Stimulated activated CD8-positive, alpha-beta memory T cell treated with anti-CD3 and anti-CD28 coated beads, Interleukin-4, amount 100 ng/mL, for 4 hours (primary cell): ENCODE measurements around the gene MARS1.
"Not testable (repeated sequence)": the region's sequence is repeated elsewhere in the genome, so short reads cannot be mapped to it uniquely, and the experiment has no call there.

ENCODE experiments used
- DNase-seq, 2 donors: peaks; one replicate each; pipeline ENCODE4 v3.0.0-alpha.2; 2020; ENCODE audit warnings: low read depth in 2 of 2, low spot score in 1 of 2

The MARS1 gene

DNA sequence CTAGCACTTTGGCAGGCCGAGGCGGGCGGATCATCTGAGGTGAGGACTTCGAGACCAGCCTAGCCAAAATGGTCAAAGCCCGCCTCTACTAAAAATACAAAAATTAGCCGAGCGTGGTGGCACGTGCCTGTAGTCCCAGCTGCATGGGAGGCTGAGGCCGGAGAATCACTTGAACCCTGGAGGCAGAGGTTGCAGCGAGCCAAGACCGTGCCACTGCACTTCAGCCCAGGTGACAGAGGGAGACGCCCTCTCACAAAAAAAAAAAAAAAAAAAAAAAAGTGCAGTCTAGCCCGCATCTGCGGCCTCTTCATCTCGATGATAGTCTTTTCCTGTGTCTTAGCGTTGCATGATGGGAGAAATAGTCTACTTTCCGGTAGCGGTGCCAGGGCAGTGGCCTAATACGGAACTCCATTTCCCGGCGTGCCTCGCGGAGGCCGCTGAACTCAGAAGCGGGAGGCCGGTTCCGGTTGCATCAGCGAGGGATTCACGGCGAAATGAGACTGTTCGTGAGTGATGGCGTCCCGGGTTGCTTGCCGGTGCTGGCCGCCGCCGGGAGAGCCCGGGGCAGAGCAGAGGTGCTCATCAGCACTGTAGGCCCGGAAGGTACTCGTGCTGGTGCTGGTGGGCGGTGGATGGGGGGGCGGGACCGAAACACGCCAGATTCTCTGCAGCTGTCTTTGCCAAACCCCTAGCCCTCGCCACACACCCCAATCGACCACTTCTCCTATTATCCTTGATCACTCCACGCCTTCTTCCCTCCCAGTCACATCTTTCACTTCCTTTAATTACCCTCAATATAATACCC, at the start of gene MARS1:
MARS1 (plus strand) TSS at position 472 of the 805 bp plus-strand sequence; CDS start at position 495, 23 bp downstream.
- DNase-seq = peak; percentile 79 to 87

GRCh38 chr12:57438400-57438799, 49.5 kb upstream of the MARS1 start:
- DNase-seq = no peak

- no peak for DNase-seq
These were observed 48.1 kb upstream of the MARS1 start for GRCh38 chr12:57439762-57440266.

- not testable (repeated sequence) for DNase-seq
These were observed 46.5 kb upstream of the MARS1 start for GRCh38 chr12:57441393-57441792.

DNA sequence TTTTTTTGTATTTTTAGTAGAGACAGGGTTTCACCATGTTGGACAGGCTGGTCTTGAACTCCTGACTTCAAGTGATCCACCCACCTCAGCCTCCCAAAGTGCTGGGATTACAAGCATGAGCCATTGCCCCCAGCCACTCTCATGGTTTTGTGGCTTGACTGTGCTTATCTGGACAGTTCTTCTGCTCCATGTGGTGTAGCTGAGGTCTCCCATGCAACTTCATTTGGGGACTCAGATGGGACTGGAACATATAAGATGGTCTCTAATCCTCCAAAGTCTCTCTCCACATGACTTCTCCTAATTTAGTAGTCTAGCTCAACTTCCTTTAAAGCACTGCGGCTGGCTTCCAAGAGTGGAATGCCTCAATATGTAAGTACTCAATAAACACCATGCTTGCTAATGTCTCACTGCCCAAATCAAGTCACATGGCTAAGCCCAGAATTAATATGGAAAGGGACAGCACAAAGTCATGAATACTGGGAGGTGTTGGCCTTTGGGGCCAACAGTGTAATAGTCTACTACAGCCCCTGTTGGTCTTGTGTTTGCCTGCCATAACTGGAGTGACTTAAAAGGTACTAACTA, 45.9 kb upstream of the MARS1 start:
- DNase-seq = no peak

GRCh38 chr12:57444337-57444736, 43.5 kb upstream of the MARS1 start:
- not testable (repeated sequence) for DNase-seq

DNA sequence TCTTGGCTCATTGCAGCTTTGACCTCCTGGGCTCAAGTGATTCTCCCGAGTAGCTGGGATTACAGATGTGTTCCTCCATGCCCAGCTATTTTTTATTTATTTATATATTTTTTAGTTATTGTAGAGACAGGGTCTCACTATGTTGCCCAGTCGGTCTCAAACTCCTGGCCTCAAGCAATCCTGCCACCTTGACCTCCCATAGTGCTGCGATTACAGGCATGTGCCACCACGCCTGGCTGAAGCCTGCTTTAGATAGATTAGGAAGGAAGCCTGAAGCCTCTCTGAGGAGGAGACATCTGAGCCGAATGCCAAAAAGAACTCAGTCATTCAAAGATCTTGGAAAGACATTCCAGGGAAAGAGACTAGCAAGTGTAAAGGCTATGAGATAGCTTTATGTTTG, 43.1 kb upstream of the MARS1 start:
- no peak for DNase-seq

DNA sequence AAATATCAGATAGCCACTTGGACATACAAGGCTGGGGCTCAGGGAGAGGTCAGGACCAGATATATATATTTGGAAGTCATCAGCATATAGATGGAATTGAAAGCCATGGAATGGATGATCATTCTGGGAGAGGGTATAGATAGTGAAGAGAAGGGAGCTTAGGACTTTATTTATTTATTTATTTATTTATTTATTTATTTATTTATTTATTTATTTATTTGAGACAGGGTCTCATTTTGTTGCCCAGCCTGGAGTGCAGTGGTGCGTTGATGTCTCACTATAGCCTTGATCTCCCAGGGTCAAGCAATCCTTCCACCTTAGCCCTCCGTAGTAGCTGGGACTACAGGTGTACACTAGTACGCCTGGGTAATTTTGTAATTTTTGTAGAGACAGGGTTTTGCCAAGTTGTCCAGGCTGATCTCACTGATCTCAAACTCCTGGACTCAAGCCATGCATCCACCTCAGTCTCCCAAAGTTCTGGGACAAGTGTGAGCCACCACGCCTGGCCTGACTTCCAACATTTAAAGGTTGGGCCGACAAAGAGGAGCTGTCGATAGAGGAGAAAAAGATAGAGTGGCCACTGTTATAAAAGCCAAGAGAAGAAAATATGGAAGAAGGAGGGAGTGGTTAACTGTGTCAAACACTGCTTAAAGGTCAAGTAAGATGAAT, 41.4 kb upstream of the MARS1 start:
- no peak for DNase-seq

DNA sequence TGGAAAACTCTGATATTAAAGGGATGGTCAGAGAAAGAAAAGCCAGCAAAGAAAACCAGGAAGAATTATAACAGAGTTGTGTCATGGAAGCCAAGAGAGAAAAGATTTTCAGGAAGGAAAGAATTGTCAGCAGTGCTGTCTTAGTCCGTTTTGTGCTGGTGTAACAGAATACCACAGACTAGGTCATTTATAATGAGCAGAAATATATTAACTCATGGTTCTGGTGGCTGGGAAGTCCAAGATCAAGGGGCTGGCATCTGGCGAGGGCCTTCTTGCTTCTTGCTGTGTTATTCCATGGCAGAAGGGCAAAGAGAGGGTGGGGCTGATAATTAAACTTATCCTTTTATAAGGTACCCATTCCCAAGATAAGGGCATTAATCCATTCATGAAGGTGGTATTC, 39.2 kb upstream of the MARS1 start:
- no peak for DNase-seq

DNA sequence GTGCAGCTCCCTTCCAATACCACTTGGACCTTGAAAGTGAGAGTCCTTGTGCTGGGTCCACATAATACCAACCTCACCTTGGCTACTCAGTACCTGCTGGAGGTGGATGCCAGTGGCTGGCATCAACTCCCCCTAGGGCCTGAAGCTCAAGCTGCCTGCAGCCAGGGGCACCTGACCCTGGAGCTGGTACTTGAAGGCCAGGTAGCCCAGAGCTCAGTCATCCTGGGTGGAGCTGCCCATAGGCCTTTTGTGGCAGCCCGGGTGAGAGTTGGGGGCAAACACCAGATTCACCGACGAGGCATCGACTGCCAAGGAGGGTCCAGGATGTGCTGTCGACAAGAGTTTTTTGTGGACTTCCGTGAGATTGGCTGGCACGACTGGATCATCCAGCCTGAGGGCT, 38.5 kb upstream of the MARS1 start:
- no peak for DNase-seq

DNA sequence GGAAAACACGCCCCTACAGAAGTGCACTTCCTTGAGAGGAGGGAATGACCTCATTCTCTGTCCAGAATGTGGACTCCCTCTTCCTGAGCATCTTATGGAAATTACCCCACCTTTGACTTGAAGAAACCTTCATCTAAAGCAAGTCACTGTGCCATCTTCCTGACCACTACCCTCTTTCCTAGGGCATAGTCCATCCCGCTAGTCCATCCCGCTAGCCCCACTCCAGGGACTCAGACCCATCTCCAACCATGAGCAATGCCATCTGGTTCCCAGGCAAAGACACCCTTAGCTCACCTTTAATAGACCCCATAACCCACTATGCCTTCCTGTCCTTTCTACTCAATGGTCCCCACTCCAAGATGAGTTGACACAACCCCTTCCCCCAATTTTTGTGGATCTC, 37.8 kb upstream of the MARS1 start:
- DNase-seq = no peak

DNA sequence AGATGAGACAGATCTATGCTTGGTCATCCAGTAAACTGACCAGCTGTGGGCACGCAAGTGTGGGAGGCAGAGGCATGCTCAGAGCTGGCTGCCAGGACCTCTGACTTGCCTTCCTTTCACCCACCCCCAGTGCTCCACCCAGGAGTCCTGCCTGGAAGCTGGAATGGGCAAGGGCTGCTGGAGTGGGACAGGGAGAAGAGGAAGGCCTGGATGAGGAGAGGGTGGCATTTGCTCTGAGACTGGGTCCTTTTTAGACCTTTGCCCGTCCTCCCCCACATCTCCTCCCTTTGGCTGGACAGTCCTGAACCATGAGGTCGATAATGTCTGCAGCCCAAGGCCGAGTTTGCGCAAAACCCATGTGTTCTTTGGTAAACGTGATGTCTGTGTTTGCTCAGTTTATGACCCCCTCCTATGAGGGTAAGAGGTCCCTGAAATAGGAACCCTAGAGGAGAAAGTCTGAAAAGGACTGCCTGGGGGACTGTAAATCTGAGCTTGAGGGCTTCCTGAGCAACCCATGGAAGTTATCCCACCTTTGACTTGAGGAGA, 36.6 kb upstream of the MARS1 start:
- no peak for DNase-seq

- no peak for DNase-seq
These were observed 35.5 kb upstream of the MARS1 start for GRCh38 chr12:57452181-57452936.

GRCh38 chr12:57452937-57453509, 34.8 kb upstream of the MARS1 start:
- no peak for DNase-seq

GRCh38 chr12:57454213-57454565, 33.7 kb upstream of the MARS1 start:
- no peak for DNase-seq

DNA sequence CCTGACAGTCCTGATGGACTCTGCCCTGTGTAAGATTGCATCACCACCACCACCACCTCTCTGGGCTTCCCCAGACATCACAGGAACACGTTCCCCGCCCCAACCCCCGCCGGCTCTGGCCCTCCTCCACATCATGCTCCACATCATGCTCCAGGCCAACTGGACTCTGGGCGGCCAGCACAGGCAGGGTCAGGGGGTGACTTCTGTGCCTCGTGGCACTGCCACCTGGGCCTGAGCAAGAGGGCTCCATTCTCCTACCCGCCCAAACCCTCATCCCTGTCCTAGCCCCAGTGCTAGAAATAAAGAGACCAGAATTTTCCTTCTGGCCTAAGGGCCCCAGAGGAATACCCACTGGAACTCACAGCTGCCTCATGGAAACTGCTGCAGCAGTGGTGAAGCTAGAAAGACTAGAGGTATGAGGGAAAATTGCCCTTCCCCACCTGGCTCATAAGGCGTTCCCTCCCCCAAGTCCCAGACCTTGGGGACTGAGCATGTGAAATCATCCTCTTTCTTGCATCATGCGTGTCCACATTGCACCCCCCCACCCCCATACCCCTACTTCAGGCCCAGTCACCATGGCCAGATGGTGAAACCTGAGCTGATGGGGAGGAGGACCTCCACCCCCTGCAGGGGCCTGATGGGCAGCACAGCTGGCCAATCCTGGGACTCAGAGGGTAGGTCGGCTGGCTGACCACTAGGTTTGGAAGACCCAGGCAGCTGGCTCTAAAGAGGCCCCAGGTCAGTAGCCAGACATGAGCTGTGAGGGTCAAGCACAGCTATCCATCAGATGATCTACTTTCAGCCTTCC, 33.1 kb upstream of the MARS1 start, which contains the start of gene INHBE:
INHBE (plus strand) TSS at position 742 of the 808 bp plus-strand sequence. CDS start 230 bp downstream, outside the sequence.
- no peak for DNase-seq

DNA sequence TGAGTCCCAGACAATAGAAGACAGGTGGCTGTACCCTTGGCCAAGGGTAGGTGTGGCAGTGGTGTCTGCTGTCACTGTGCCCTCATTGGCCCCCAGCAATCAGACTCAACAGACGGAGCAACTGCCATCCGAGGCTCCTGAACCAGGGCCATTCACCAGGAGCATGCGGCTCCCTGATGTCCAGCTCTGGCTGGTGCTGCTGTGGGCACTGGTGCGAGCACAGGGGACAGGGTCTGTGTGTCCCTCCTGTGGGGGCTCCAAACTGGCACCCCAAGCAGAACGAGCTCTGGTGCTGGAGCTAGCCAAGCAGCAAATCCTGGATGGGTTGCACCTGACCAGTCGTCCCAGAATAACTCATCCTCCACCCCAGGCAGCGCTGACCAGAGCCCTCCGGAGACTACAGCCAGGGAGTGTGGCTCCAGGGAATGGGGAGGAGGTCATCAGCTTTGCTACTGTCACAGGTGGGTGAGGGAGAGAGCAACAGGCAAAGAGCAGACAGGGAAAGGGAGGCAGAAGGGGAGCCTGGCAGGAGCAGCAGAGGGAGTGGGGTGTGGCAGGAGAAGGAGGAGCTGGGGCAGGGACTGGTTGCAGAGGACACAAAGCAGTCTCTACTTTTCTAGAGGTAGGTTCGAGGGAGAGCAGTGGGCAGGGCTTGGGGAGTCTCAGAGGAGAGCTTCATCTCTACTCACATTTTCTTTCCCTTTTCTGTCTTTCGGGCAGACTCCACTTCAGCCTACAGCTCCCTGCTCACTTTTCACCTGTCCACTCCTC, 32.3 kb upstream of the MARS1 start:
- no peak for DNase-seq

DNA sequence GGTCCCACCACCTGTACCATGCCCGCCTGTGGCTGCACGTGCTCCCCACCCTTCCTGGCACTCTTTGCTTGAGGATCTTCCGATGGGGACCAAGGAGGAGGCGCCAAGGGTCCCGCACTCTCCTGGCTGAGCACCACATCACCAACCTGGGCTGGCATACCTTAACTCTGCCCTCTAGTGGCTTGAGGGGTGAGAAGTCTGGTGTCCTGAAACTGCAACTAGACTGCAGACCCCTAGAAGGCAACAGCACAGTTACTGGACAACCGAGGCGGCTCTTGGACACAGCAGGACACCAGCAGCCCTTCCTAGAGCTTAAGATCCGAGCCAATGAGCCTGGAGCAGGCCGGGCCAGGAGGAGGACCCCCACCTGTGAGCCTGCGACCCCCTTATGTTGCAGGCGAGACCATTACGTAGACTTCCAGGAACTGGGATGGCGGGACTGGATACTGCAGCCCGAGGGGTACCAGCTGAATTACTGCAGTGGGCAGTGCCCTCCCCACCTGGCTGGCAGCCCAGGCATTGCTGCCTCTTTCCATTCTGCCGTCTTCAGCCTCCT, 31.6 kb upstream of the MARS1 start:
- DNase-seq = no peak
